ENCODE data around the gene NUP155. TPM values are rescaled to one million over a fixed set of nuclear protein-coding genes. Genes with fewer than 3 reads are reported as not detected.
A peak's percentile ranks its signal among the peaks of the same experiment; 100 is the strongest.

The NUP155 gene
- total and polyA plus RNA-seq, 2 of the 4 experiments (the other 2 are of a cell fraction), result 7.5 to 43.9 TPM

- Histone ChIP-seq H3K79me1 (ENCODE audit: low read depth in 1 of 2, low read length in 2 of 2) (peaks cover 0 to 19% of the 10 kb centered on the region in 2 experiments; a peak in 2 of 4 replicates), H4K20me1 (ENCODE audit: insufficient read depth, low read length) (peaks cover 3% of the 10 kb centered on the region; the same call in 1 of the 2 replicates), H3K9me3 (ENCODE audit: control insufficient read depth, insufficient read depth, low read length) (no peaks in the 10 kb centered on the region), H3K27me3 (ENCODE audit: control insufficient read depth, insufficient read depth, low read length) (no peaks in the 10 kb centered on the region), H3K9me1 (ENCODE audit: insufficient read depth, low read length) (no peaks in the 10 kb centered on the region), H3K27ac (ENCODE audit: insufficient read depth, low read length) (peak overlapping the region; percentile 60), H2BK120ac (ENCODE audit: low read depth, low read length) (no peak overlapping the region), H3K56ac (ENCODE audit: extremely low read depth, insufficient read depth, low read length) (peak overlapping the region; percentile 63), H3K36me3 (ENCODE audit: control insufficient read depth, insufficient read depth, low read length) (no peaks in the 10 kb centered on the region; the same call in 1 of the 2 replicates), H4K91ac (ENCODE audit: insufficient read depth, low read depth, low read length) (peak overlapping the region; percentile 16), H3K4me2 (ENCODE audit: low read depth, low read length) (peak overlapping the region; percentile 96), H2AFZ (replicated peaks; ENCODE audit: low read length, poor library complexity) (peak overlapping the region; percentile 96), H3K9ac (ENCODE audit: low read depth, low read length) (peak overlapping the region; percentile 87), H4K8ac (ENCODE audit: low read depth in 2 of 2, low read length in 2 of 2) (peak overlapping the region; percentile 76 to 90), H3K18ac (ENCODE audit: low read depth, low read length) (no peak overlapping the region), H3K4me1 (ENCODE audit: control insufficient read depth, insufficient read depth, low read length) (peaks cover 3% of the 10 kb centered on the region; the same call in 1 of the 2 replicates), H3K23ac (ENCODE audit: low read depth, low read length) (peak overlapping the region; percentile 46; the same call in 1 of the 2 replicates), H3K4ac (ENCODE audit: low read depth, low read length) (peak overlapping the region; percentile 68), H2AK5ac (ENCODE audit: low read depth, low read length) (peak overlapping the region; percentile 44; the same call in 1 of the 2 replicates), H2BK15ac (ENCODE audit: low read depth, low read length) (no peak overlapping the region), H2AK9ac (replicated peaks; ENCODE audit: low read depth, low read length, poor library complexity) (peak overlapping the region; percentile 66), H3K4me3 (ENCODE audit: insufficient read depth, low read depth, low read length) (peak overlapping the region; percentile 94), H3K14ac (replicated peaks; ENCODE audit: low read depth, low read length) (no peak overlapping the region), H2BK20ac (ENCODE audit: low read depth, low read length) (no peak overlapping the region), H2BK5ac (ENCODE audit: low read depth, low read length, poor library complexity, severe bottlenecking) (peak overlapping the region; percentile 39), H4K5ac (ENCODE audit: low read depth, low read length) (peak overlapping the region; percentile 93)
- TSS peak; percentile 62 for BruUV-seq (replicated peaks)
- POLR2A ChIA-PET (ENCODE audit: unreplicated experiment), result no interaction called here
- ATAC-seq (ENCODE audit: low read depth) (peak; percentile 55; the same call in 1 of the 2 replicates), DNase-seq (no peak)
- dilution Hi-C loops (cut with HindIII; ENCODE audit: low sequenced_read_pairs, unreplicated experiment), result no loop called here
- intact Hi-C loops (cut with micrococcal nuclease), result no loop called here
- 10% methylated on average over 2 of the region's 7 CpGs; no CpG with 5 or more reads in 1 of the 2 experiments for WGBS, 2 experiments (ENCODE audit: extremely low coverage in 2 of 2, insufficient read length in 1 of 2)
- TF ChIP-seq CEBPB (IDR thresholded peaks at IDR 0.05; ENCODE audit: low read depth, low read length), result no peak
- no peak for TF ChIP-seq MAZ (IDR thresholded peaks at IDR 0.05; ENCODE audit: borderline replicate concordance, low read depth, low read length)
- TF ChIP-seq USF2 (IDR thresholded peaks at IDR 0.05; ENCODE audit: low read depth, low read length), result no peak
- no peak for TF ChIP-seq SMC3 (IDR thresholded peaks at IDR 0.05; ENCODE audit: low read depth, low read length)
- no peak for TF ChIP-seq MXI1 (IDR thresholded peaks at IDR 0.05; ENCODE audit: borderline replicate concordance, low read depth, low read length)
- TF ChIP-seq MAFK (IDR thresholded peaks at IDR 0.05; ENCODE audit: low read depth, low read length), result no peak
- TF ChIP-seq RAD21 (IDR thresholded peaks at IDR 0.05; ENCODE audit: low read length), result no peak
- TF ChIP-seq RCOR1 (IDR thresholded peaks at IDR 0.05; ENCODE audit: insufficient replicate concordance, low read length), result no peak
- no peak for TF ChIP-seq FOS (IDR thresholded peaks at IDR 0.05; ENCODE audit: low read depth, low read length)
- TF ChIP-seq CTCF (conservative IDR thresholded peaks at IDR 0.05; ENCODE audit: low read depth, low read length), result no peak
- in situ Hi-C loops (cut with MboI; ENCODE audit: low sequenced_read_pairs), result no loop called here
- CTCF ChIA-PET, result no interaction called here
Measured at GRCh38 chr5:37370550-37370863, 399 bp downstream of the NUP155 start.

All from IMR-90 (cell line).